MG63 (cell line): ENCODE data around the gene GAPDH. TPM values are rescaled to one million over a fixed set of nuclear protein-coding genes. Genes with fewer than 3 reads are reported as not detected.
A peak's percentile ranks its signal among the peaks of the same experiment; 100 is the strongest.
"Not testable (repeated sequence)": the region's sequence is repeated elsewhere in the genome, so short reads cannot be mapped to it uniquely, and the experiment has no call there.

ENCODE experiments used
- DNase-seq: peaks from one replicate; pipeline ENCODE4 v3.0.0-alpha.2; 2020
- H3K27me3 ChIP-seq: fragments of 250-450 bp; sonication (Bioruptor Pico); 2 replicates; pipeline ENCODE4 v1.5.1; 2020; ENCODE audit warnings: mild to moderate bottlenecking, moderate library complexity
- H3K36me3 ChIP-seq: fragments of 250-450 bp; sonication (Bioruptor Pico); 2 replicates; pipeline ENCODE4 v1.5.1; 2020; ENCODE audit warnings: mild to moderate bottlenecking, moderate library complexity
- H3K4me3 ChIP-seq: fragments of 250-450 bp; sonication (Bioruptor Pico); 2 replicates; pipeline ENCODE4 v1.5.1; 2020; ENCODE audit warnings: mild to moderate bottlenecking, moderate library complexity
- H3K9me3 ChIP-seq: fragments of 250-450 bp; sonication (Bioruptor Pico); 2 replicates; pipeline ENCODE4 v1.5.1; 2020; ENCODE audit warnings: mild to moderate bottlenecking, moderate library complexity
- total RNA-seq: library from RNA; depleted of rRNA; stranded (reverse); fragments of >200 nt; shearing (Covaris generic); gene quantifications from 2 replicates; pipeline ENCODE4 v1.2.3, GENCODE V29; 2014; ENCODE audit warnings: low replicate concordance

The GAPDH gene
- total RNA-seq, 1 experiment from 2014 or later = 8,561 TPM

DNA sequence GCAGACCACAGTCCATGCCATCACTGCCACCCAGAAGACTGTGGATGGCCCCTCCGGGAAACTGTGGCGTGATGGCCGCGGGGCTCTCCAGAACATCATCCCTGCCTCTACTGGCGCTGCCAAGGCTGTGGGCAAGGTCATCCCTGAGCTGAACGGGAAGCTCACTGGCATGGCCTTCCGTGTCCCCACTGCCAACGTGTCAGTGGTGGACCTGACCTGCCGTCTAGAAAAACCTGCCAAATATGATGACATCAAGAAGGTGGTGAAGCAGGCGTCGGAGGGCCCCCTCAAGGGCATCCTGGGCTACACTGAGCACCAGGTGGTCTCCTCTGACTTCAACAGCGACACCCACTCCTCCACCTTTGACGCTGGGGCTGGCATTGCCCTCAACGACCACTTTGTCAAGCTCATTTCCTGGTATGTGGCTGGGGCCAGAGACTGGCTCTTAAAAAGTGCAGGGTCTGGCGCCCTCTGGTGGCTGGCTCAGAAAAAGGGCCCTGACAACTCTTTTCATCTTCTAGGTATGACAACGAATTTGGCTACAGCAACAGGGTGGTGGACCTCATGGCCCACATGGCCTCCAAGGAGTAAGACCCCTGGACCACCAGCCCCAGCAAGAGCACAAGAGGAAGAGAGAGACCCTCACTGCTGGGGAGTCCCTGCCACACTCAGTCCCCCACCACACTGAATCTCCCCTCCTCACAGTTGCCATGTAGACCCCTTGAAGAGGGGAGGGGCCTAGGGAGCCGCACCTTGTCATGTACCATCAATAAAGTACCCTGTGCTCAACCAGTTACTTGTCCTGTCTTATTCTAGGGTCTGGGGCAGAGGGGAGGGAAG lies 3.5 kb downstream of the GAPDH start:
- peak; percentile 75 for DNase-seq
- H3K36me3 ChIP-seq = peaks cover 54% of the 10 kb centered on the region
- H3K4me3 ChIP-seq = peak overlapping the region; percentile 92

DNA sequence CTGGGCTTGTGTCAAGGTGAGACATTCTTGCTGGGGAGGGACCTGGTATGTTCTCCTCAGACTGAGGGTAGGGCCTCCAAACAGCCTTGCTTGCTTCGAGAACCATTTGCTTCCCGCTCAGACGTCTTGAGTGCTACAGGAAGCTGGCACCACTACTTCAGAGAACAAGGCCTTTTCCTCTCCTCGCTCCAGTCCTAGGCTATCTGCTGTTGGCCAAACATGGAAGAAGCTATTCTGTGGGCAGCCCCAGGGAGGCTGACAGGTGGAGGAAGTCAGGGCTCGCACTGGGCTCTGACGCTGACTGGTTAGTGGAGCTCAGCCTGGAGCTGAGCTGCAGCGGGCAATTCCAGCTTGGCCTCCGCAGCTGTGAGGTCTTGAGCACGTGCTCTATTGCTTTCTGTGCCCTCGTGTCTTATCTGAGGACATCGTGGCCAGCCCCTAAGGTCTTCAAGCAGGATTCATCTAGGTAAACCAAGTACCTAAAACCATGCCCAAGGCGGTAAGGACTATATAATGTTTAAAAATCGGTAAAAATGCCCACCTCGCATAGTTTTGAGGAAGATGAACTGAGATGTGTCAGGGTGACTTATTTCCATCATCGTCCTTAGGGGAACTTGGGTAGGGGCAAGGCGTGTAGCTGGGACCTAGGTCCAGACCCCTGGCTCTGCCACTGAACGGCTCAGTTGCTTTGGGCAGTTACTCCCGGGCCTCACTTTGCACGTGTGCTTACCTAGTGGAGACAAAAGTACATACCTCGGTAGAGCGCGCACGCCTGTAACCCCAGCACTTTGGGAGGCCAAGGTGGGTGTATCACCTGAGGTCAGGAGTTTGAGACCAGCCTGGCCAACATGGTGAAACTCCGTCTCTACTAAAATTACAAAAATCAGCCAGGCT lies 4.3 kb downstream of the GAPDH start:
- H3K27me3 ChIP-seq = no peaks in the 10 kb centered on the region
- no peaks in the 10 kb centered on the region for H3K9me3 ChIP-seq
- peaks cover 54% of the 10 kb centered on the region for H3K36me3 ChIP-seq
- peak; percentile 56 for DNase-seq
- H3K4me3 ChIP-seq = no peak overlapping the region

More for the DNA sequence above, 3.5 kb downstream of the GAPDH start:
- H3K27me3 ChIP-seq, H3K9me3 ChIP-seq: not testable (repeated sequence)

DNA sequence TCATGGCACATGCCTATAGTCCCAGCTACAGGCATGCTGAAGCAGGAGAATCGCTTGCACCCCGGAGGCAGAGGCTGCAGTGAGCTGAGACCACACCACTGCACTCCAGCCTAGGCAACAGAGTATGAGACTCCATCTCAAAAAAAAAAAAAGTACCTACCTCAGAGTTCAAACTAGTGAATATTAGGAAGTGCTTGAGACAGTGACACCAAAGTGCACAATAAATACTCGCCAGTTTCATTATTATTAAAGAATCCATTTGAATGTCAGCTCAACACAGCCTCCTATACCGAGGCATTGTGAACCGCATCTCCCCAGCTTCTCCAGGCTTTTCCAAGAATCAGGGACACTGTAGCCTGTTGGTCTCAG lies 5.0 kb downstream of the GAPDH start:
- no peak for DNase-seq
- Histone ChIP-seq H3K4me3 (no peak overlapping the region), H3K27me3 (no peaks in the 10 kb centered on the region), H3K36me3 (peaks cover 54% of the 10 kb centered on the region), H3K9me3 (no peaks in the 10 kb centered on the region)

DNA sequence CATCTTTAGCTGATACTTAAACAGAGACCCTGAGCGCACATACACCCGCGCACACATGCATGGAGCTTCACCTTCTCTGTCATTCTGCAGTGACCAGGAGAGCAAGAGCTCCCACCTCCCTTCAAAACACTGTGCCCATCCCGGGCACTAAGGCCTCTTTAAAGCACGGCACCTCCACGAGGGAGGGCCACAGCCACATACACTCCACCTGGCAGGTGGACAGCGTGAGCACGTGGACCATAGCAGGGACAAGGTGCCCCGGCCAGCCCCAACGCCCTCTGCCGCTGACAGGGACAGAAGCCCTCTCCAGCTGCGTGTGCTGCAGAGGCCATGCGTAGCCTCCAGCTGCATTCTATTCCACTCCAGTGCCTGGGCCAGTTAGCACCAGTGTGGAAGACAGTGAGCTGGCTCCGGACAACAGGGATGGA lies 5.4 kb downstream of the GAPDH start:
- no peaks in the 10 kb centered on the region for H3K9me3 ChIP-seq
- DNase-seq = no peak
- H3K27me3 ChIP-seq = no peaks in the 10 kb centered on the region
- no peak overlapping the region for H3K4me3 ChIP-seq
- peaks cover 51% of the 10 kb centered on the region for H3K36me3 ChIP-seq

DNA sequence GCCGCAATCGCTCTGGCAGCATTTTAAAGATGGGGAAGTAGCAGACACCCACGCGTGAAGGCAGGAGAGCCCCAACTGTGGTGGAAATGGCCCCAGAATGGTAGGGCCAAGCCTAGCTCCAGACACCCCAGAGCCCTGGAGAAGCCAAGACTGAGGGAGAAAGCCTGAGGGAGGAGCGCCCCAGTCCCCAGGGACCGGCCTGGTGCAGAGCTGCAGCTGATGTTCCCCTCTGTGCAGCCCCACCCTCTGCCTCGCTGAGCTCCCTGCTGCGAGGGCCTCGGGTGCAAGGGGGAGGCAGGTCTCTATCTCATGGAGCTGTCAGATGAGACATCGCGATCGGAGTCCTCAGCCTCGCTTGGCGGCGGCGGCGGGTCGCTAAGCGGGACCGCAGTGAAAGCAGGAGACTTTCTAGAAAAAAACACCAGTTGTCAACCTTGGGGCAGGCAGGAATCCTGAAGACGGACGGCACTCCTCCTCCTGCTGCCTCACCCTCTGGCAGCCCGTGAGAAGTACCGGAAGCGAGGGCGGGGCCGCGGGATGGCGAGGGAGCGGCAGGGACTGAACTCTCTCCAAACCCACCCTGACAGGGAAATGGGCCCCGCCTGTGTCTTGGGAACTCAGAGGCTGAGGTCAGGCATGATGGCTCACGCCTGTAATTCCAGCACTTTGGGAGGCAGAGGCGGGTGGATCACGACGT lies 6.0 kb downstream of the GAPDH start:
- H3K27me3 ChIP-seq = no peaks in the 10 kb centered on the region
- DNase-seq = peak; percentile 98
- H3K9me3 ChIP-seq = no peaks in the 10 kb centered on the region
- H3K4me3 ChIP-seq = no peak overlapping the region
- H3K36me3 ChIP-seq = peaks cover 49% of the 10 kb centered on the region

DNA sequence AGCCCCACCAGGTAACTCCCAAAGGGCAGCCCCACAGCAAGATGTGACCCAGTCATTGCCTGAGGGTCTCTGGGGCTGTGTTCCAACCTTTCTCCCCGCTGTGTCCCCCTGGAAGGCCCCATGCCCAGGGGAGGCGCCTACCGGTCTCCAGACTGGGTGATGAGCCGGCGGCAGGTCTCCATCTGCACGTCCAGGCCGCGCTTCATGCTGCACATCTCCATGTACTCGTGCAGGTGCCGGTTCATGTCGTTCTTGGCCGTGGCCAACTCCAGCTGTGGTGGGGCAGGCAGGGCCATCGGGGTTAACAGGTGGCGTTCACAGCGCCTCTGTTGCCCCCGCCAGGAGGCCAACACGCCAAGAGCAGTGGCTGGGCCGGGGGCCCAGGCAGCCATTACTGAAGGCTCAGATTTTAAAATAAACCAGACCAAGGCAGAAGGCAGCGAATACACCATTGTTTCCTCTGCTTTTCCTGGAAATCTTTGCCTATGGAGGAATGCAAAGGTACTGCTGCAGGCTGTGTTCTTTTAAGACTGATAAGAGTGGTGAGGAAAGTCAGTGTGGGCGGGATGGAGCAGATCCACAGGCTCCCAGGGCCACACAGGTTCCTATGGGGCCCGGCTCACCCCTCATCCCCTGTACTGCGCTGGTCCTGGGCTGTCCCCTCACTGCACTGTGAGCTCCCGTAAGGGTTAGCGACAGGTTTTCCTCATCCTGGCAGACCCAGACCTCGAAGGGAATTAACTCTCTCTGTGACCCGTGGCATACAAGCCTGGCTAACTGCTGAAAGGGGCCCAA lies 7.3 kb downstream of the GAPDH start:
- peaks cover 45% of the 10 kb centered on the region for H3K36me3 ChIP-seq
- no peak for DNase-seq
- H3K27me3 ChIP-seq = no peaks in the 10 kb centered on the region
- no peak overlapping the region for H3K4me3 ChIP-seq
- H3K9me3 ChIP-seq = no peaks in the 10 kb centered on the region

DNA sequence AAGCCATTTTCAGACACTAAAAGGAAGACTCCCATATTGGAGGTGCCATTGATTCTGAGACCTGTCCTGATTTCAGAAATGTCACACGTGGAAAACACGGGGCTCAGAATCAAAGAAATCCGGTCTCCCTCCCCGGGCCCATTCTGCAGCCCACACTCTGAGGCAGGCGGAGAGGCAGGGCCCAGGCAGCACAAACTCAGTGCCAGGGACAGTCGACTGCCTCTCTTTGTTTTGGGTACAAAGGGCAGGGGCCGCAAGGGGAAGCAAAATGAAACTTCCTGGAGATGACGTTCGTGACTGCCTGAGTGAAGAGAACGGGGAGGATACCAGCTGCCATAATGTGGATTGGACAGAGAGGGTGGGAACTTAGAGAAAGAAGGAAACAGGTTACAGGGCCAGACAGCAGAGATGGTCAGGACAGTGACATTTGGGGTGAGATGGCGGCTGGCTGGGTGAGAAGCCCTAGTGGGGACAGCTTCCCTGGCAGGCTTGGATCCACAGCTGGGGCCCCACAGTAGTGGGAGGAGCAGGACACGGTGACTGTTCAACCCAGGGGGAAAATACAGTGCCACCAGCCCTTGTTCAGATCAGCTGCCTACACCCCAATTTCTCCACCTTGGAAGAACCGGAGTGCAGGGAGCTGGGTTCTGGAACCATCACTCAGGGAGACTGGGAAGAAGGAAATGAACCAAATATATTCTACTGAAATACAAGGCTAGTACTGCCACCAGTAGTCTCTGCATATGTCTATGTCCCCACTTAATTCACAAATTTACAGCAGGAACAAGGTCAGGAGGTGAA lies 8.1 kb downstream of the GAPDH start:
- Histone ChIP-seq H3K9me3 (no peaks in the 10 kb centered on the region), H3K27me3 (no peaks in the 10 kb centered on the region), H3K36me3 (peaks cover 44% of the 10 kb centered on the region), H3K4me3 (no peak overlapping the region)
- DNase-seq = no peak

DNA sequence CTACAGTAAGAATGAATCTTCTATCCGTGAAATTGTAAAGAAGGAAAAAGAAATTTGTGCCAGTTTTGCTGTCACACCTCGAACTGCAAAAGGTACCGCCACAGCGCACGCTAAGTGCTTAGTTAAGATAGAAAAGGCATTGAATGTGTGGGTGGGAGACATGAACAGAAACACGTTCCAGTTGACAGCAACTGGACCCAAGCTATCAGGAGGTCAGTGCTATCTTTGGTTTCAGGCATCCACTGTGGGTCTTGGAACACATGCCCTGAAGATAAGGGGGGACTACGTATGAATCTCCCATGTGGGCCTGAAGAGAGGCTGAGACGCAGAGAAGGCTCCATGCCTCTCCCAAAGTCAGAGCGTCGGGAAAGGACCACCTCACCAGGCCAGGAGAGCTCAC lies 11.7 kb downstream of the GAPDH start:
- H3K36me3 ChIP-seq = peaks cover 53% of the 10 kb centered on the region
- H3K4me3 ChIP-seq = no peak overlapping the region
- DNase-seq = no peak
- H3K27me3 ChIP-seq = no peaks in the 10 kb centered on the region
- no peaks in the 10 kb centered on the region for H3K9me3 ChIP-seq

DNA sequence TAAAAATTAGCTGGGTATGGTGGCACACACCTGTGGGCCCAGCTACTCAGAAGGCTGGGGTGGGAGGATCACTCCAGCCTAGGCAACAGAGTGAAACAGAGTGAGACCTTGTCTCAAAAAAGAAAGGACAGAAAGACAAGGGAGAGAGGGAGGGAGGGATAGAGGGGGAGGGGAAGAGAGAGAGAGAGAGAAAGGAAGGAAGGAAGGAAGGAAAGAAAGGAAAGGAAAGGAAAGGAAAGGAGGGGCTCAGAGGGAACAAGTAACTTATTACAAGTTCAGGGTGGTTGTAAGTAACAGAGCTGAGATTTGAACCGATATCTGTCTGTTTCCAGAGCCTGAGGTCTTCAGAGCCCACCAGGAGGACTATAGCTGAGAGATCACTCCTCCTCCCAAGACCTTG lies 13.2 kb downstream of the GAPDH start:
- no peak for DNase-seq
- Histone ChIP-seq H3K36me3 (peaks cover 65% of the 10 kb centered on the region), H3K27me3 (no peaks in the 10 kb centered on the region), H3K4me3 (no peak overlapping the region), H3K9me3 (no peaks in the 10 kb centered on the region)

DNA sequence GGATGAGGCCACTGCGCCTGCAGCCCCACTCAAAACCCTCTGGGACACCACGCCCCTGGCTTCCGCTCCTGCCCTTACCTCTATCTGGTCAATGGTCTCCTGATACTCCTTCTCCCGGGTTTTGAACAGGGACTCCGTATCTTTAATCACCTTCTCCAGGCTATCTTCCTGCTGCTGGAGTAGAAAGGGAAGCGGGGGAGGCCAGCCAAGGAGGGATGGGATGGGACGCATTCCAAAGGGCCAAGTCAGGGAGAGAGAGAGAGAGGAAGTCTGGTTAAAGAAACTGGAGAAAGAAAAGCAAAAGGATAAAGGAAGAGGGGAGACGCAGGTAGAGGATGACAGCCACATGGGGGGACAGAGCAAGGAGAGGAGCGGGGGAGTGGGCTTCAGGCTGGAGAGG lies 13.7 kb downstream of the GAPDH start:
- Histone ChIP-seq H3K36me3 (peaks cover 69% of the 10 kb centered on the region), H3K4me3 (no peak overlapping the region)
- peak; percentile 68 for DNase-seq

DNA sequence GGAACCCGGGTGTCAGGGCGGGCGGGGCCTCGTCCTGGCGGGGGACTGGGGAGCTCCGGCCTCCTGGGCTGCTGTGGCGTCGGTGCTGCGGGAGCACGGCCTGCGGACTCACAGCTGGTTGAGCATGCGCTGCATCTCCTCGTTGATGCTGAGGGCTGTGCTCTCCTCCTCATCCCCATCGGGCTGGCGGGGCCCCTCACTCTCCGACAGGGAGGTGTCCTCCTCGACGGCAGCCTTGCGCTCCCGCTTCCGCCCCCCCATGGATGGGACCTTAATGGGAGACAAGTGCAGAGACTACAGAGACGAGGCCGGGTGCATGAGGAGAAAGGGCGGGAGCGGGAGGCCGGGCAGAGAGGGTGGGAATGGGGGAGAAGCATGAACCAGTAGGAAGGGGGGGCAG lies 14.2 kb downstream of the GAPDH start:
- no peaks in the 10 kb centered on the region for H3K9me3 ChIP-seq
- DNase-seq = no peak
- H3K4me3 ChIP-seq = no peak overlapping the region
- no peaks in the 10 kb centered on the region for H3K27me3 ChIP-seq
- H3K36me3 ChIP-seq = peaks cover 66% of the 10 kb centered on the region

More for the DNA sequence above, 13.7 kb downstream of the GAPDH start:
- H3K27me3 ChIP-seq = no peaks in the 10 kb centered on the region
- H3K9me3 ChIP-seq = no peaks in the 10 kb centered on the region

DNA sequence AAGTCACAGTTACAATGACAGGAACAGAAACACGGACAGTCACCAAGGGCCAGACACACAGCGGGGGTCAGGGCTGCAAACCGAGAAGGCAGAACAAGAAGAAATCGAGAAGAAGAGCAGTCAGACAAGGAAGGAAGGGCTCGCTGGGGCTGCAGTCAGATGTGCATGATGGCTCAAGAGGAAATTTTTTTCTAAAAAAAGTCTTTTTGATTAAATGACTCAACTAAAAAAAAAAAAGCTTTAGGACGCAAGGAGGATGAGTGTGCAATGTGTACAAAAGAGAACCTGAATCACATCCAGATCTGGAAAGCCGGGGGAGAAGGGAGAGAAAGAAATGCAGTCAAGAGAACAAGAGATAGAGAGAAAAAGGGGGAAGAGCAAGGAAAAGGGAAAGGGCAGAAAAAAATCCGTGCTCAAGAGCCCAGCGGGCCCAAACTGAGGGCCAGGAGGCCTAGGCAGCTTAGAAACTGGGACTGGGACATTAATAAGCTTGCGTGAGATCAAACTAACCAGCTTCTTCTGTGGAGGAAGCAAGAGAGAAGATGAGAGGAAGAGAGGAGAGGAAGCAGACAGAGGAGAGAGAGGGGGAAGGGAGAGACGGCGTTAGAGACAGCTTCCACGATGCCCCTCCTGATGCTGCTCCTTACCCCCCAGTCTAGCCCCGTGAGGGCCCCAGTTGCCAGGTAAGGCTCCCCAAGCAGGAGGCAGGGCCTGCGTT lies 14.8 kb downstream of the GAPDH start:
- H3K9me3 ChIP-seq = no peaks in the 10 kb centered on the region
- no peaks in the 10 kb centered on the region for H3K27me3 ChIP-seq
- DNase-seq = no peak
- peaks cover 66% of the 10 kb centered on the region for H3K36me3 ChIP-seq
- no peak overlapping the region for H3K4me3 ChIP-seq

DNA sequence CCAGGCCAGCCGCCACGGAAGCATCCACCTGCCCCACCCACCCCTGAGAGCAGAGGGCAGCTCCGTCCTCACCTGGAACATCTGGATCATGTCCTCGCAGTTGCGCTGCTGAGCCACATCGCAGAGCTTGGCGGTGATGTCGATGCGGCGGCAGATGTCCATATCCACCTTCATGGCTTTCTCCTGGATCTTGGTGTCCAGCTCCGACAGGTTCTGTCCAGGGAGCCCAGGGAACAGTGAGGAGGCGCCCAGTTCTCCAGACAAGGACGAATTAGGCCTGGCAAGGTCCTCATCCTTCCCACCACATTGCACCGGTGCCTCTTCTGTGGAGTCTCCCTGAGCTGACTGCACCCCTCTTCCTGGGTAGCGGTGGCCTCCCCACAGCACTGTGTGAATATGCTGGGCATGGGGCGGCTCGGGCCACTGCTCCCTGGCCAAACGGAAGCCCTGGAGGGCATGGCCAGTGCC lies 15.4 kb downstream of the GAPDH start:
- Histone ChIP-seq H3K9me3 (no peaks in the 10 kb centered on the region), H3K4me3 (no peak overlapping the region), H3K27me3 (no peaks in the 10 kb centered on the region), H3K36me3 (peaks cover 66% of the 10 kb centered on the region)
- DNase-seq = no peak

DNA sequence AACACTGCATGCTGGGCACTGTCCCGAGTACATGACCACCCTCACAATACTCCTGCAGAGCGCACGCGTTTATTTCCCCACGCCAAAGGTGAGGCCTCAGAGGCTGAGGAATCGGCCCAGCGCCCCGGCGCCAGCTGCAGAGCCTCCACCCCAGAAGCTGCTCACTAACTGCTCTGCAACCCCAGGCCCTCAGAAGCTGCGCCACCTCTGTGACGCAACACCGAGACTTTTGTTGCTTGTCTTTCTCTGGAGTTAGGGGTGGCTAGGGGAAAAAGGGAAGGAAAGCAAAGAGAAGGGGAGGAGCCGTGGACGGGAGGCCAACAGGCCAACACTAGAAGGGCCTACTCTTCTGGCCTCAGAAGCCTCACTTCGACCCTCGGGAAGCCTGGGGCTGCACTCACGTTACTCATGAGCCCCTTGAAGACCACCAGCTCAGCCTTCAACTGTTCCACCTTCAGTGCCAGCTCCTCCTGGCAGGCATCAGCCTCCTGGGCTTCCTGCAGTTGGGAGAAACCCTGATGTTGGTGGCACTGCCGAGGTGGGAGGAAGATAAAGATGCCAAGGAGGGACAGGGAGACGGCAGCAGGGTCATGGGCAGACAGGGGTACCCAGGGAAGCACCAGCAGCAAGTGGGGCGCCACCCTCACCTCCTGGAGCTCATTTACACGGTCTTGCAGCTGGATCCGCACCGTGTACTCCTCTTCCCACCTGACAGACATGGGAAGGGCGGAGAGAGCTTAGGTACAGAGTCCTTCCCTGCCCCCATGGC lies 16.2 kb downstream of the GAPDH start:
- Histone ChIP-seq H3K36me3 (peaks cover 64% of the 10 kb centered on the region), H3K9me3 (no peaks in the 10 kb centered on the region), H3K4me3 (no peak overlapping the region), H3K27me3 (no peaks in the 10 kb centered on the region)
- no peak for DNase-seq
